ENCODE measurements around the gene HECW1. TPM values are rescaled to one million over a fixed set of nuclear protein-coding genes. Genes with fewer than 3 reads are reported as not detected.

HECW1 gene
- total and polyA plus RNA-seq, 2 of the 8 experiments (the other 6 are each of a cell fraction or from before 2014, with no cell fraction given), result 2.9 to 12.7 TPM

GRCh38 chr7:43405948-43406347, 293.5 kb downstream of the HECW1 start (continued):
- no peak for TF ChIP-seq CHD7 (IDR thresholded peaks at IDR 0.05; ENCODE audit: insufficient replicate concordance, low read length)
- no peak for TF ChIP-seq NANOG (IDR thresholded peaks at IDR 0.05; ENCODE audit: insufficient read depth, low read depth, low read length, poor library complexity, severe bottlenecking)

Measured in H1 (cell line).